HS-5 (cell line): ENCODE measurements around the gene DIRAS2.
A peak's percentile ranks its signal among the peaks of the same experiment; 100 is the strongest.
"Not testable (repeated sequence)": the region's sequence is repeated elsewhere in the genome, so short reads cannot be mapped to it uniquely, and the experiment has no call there.

Experiments used
- DNase-seq: peaks from one replicate; pipeline ENCODE4 v3.0.0-alpha.2; 2012; ENCODE audit warnings: low read depth

The DIRAS2 gene

GRCh38 chr9:90642570-90643539 lies at the start of gene DIRAS2:
Gene DIRAS2, minus strand, starts transcription at chr9:90642824. Its CDS starts 28,997 bp downstream, at chr9:90613827.
- peak; percentile 29 for DNase-seq

- DNase-seq: no peak
Observed at GRCh38 chr9:90684736-90685135, 42.1 kb upstream of the DIRAS2 start.

GRCh38 chr9:90684106-90684505 lies 41.5 kb upstream of the DIRAS2 start:
- no peak for DNase-seq

GRCh38 chr9:90680534-90680933 lies 37.9 kb upstream of the DIRAS2 start:
- no peak for DNase-seq

GRCh38 chr9:90665072-90665471 lies 22.4 kb upstream of the DIRAS2 start:
- no peak for DNase-seq

- peak; percentile 84 for DNase-seq
Observed at GRCh38 chr9:90659650-90660364, 17.2 kb upstream of the DIRAS2 start.

GRCh38 chr9:90658783-90659182 lies 16.2 kb upstream of the DIRAS2 start:
- no peak for DNase-seq

GRCh38 chr9:90658181-90658580 lies 15.6 kb upstream of the DIRAS2 start:
- DNase-seq: no peak

GRCh38 chr9:90656876-90657275 lies 14.3 kb upstream of the DIRAS2 start:
- DNase-seq: not testable (repeated sequence)

GRCh38 chr9:90651246-90651645 lies 8.6 kb upstream of the DIRAS2 start:
- no peak for DNase-seq

GRCh38 chr9:90647843-90648242 lies 5.2 kb upstream of the DIRAS2 start:
- no peak for DNase-seq

GRCh38 chr9:90645721-90646120 lies 3.1 kb upstream of the DIRAS2 start:
- no peak for DNase-seq

GRCh38 chr9:90641884-90642487 lies 638 bp downstream of the DIRAS2 start:
- DNase-seq: no peak

- no peak for DNase-seq
Observed at GRCh38 chr9:90641086-90641485, 1.5 kb downstream of the DIRAS2 start.

GRCh38 chr9:90640361-90640760 lies 2.3 kb downstream of the DIRAS2 start:
- DNase-seq: no peak

- no peak for DNase-seq
Observed at GRCh38 chr9:90637626-90638025, 5.0 kb downstream of the DIRAS2 start.

GRCh38 chr9:90632647-90633207 lies 9.9 kb downstream of the DIRAS2 start:
- DNase-seq: no peak

- DNase-seq: no peak
Observed at GRCh38 chr9:90631964-90632363, 10.7 kb downstream of the DIRAS2 start.

- DNase-seq: no peak
Observed at GRCh38 chr9:90629991-90630390, 12.6 kb downstream of the DIRAS2 start.

GRCh38 chr9:90629354-90629753 lies 13.3 kb downstream of the DIRAS2 start:
- DNase-seq: no peak

- no peak for DNase-seq
Observed at GRCh38 chr9:90616806-90617205, 25.8 kb downstream of the DIRAS2 start.

- DNase-seq: no peak
Observed at GRCh38 chr9:90613502-90613901, 29.1 kb downstream of the DIRAS2 start.
